Sigmoid colon (tissue), 7 donors: ENCODE data around the gene OXLD1. TPM values are rescaled to one million over a fixed set of nuclear protein-coding genes. Genes with fewer than 3 reads are reported as not detected.

Experiments
- DNase-seq: peaks from one replicate; pipeline ENCODE4 v3.0.0-alpha.2; 2019
- H3K27ac ChIP-seq, 4 donors: fragments of 200-600 bp; sonication (generic); one replicate each; pipeline ENCODE4 v1.5.1; 2016 to 2019; ENCODE audit warnings: mild to moderate bottlenecking in 1 of 4
- H3K27me3 ChIP-seq, 3 donors: fragments of 200-600 bp; sonication (generic); one replicate each; pipeline ENCODE4 v1.5.1; 2019; ENCODE audit warnings: mild to moderate bottlenecking in 1 of 3
- H3K36me3 ChIP-seq, 4 donors: fragments of 200-600 bp; sonication (generic); one replicate each; pipeline ENCODE4 v1.5.1; 2016 to 2019
- H3K4me1 ChIP-seq, 4 donors: fragments of 200-600 bp; sonication (generic); one replicate each; pipeline ENCODE4 v1.5.1; 2017 to 2019
- H3K4me3 ChIP-seq, 4 donors: fragments of 200-600 bp; sonication (generic); one replicate each; pipeline ENCODE4 v1.5.1; 2017 to 2019; ENCODE audit warnings: mild to moderate bottlenecking in 2 of 4, moderate library complexity in 1 of 4
- H3K9me3 ChIP-seq, 4 donors: fragments of 200-600 bp in 3 of 4; sonication (generic) in 3 of 4; one replicate each; pipeline versions ENCODE4 v1.5.1 to v1.6.1; 2013 to 2019
- CTCF ChIP-seq, 4 experiments: fragments of 450-650 bp in 3 of 4; fragments of 200-600 bp in 1 of 4; IDR thresholded peaks; one replicate each; pipeline ENCODE4 v1.5.1; 2016 to 2019; ENCODE audit warnings: antibody characterized with exemption in 4 of 4, mild to moderate bottlenecking in 3 of 4, moderate library complexity in 2 of 4
- EP300 ChIP-seq, 4 donors: sonication (generic); formaldehyde crosslinking; IDR thresholded peaks; one replicate each; pipeline ENCODE4 v1.6.1; 2017; ENCODE audit warnings: antibody characterized with exemption in 4 of 4
- POLR2A ChIP-seq, 2 donors: fragments of 450-650 bp; IDR thresholded peaks; one replicate each; pipeline ENCODE4 v1.6.1; 2016; ENCODE audit warnings: antibody characterized with exemption in 2 of 2, mild to moderate bottlenecking in 2 of 2, moderate library complexity in 2 of 2
- POLR2AphosphoS5 ChIP-seq, 4 donors: sonication (generic); formaldehyde crosslinking; IDR thresholded peaks; one replicate each; pipeline ENCODE4 v1.6.1; 2017; ENCODE audit warnings: antibody characterized with exemption in 4 of 4
- WGBS, 2 donors: extraction: QIAGEN DNeasy Blood & Tissue Kit; methylation state at CpG; one replicate each; pipeline ENCODE4 v1.1.7; 2013; 5-methylcytosine and 5-hydroxymethylcytosine counted together
- intact Hi-C: fragments of 100-400 bp; cut with DNase I; formaldehyde crosslinking; loops from one replicate; pipeline ENCODE4 v1.15.1; 2023
- polyA plus RNA-seq, 3 donors: library from polyadenylated mRNA; stranded (reverse); fragments of 200-250 nt; gene quantifications; one replicate each; pipeline ENCODE4 v1.2.3, GENCODE V29; 2013
- total RNA-seq, 4 donors: library from RNA; depleted of rRNA; stranded (reverse); fragments of >200 nt; gene quantifications; one replicate each; pipeline ENCODE4 v1.1.0, GENCODE V29; 2016
- donor health status: healthy with polysubstance abuse.
- donor health status: Bipolar disorder and iron deficiency.
- donor health status: healthy.

Gene OXLD1
- total and polyA plus RNA-seq, 7 donors = 14.4 to 57.5 (median 36.2) TPM

- Histone ChIP-seq H3K4me1 (no peaks in the 10 kb centered on the region), H3K27ac (no peak overlapping the region), H3K4me3 (no peak overlapping the region), H3K9me3 (peaks cover 0 to 6% (median 4%) of the 10 kb centered on the region in 4 donors), H3K27me3 (peaks cover 34 to 82% (median 52%) of the 10 kb centered on the region in 3 donors), H3K36me3 (no peaks in the 10 kb centered on the region)
- DNase-seq = no peak
- TF ChIP-seq EP300 (IDR thresholded peaks at IDR 0.05) = no peak
- TF ChIP-seq POLR2A (IDR thresholded peaks at IDR 0.05) = no peak
- no peak for TF ChIP-seq CTCF (IDR thresholded peaks at IDR 0.05)
- TF ChIP-seq POLR2AphosphoS5 (IDR thresholded peaks at IDR 0.05) = no peak
- intact Hi-C loops = no loop called here
- WGBS, 2 donors = 74 to 84% methylated on average over 9 of the region's 9 CpGs
Measured at GRCh38 chr17:81650951-81651350, 15.5 kb downstream of the OXLD1 start.

- TF ChIP-seq EP300 (IDR thresholded peaks at IDR 0.05) = no peak
- no peak for TF ChIP-seq POLR2AphosphoS5 (IDR thresholded peaks at IDR 0.05)
- no peak for TF ChIP-seq POLR2A (IDR thresholded peaks at IDR 0.05)
- no peak for TF ChIP-seq CTCF (IDR thresholded peaks at IDR 0.05)
- H3K27ac ChIP-seq = no peak overlapping the region
- no peak overlapping the region for H3K4me3 ChIP-seq
- DNase-seq = no peak
- peaks cover 0 to 6% (median 4%) of the 10 kb centered on the region in 4 donors for H3K9me3 ChIP-seq
- H3K27me3 ChIP-seq = peaks cover 34 to 63% (median 52%) of the 10 kb centered on the region in 3 donors
- H3K4me1 ChIP-seq = no peaks in the 10 kb centered on the region
- WGBS, 2 donors = 68 to 78% methylated on average over 14 of the region's 14 CpGs
- no peaks in the 10 kb centered on the region for H3K36me3 ChIP-seq
- intact Hi-C loops = no loop called here
Measured at GRCh38 chr17:81648707-81649085, 17.7 kb downstream of the OXLD1 start.

- TF ChIP-seq POLR2AphosphoS5 (IDR thresholded peaks at IDR 0.05) (no peak), POLR2A (IDR thresholded peaks at IDR 0.05) (no peak), EP300 (IDR thresholded peaks at IDR 0.05) (no peak), CTCF (IDR thresholded peaks at IDR 0.05) (no peak)
- Histone ChIP-seq H3K27ac (no peak overlapping the region), H3K4me1 (no peaks in the 10 kb centered on the region), H3K27me3 (peaks cover 32 to 58% (median 50%) of the 10 kb centered on the region in 3 donors), H3K4me3 (no peak overlapping the region), H3K9me3 (peaks cover 0 to 6% (median 4%) of the 10 kb centered on the region in 4 donors), H3K36me3 (no peaks in the 10 kb centered on the region)
- intact Hi-C loops = no loop called here
- no peak for DNase-seq
- 18 to 41% methylated on average over 78 of the region's 78 CpGs for WGBS, 2 donors
Measured at GRCh38 chr17:81648013-81648706, 18.2 kb downstream of the OXLD1 start.

GRCh38 chr17:81647640-81648012, 18.8 kb downstream of the OXLD1 start:
- Histone ChIP-seq H3K36me3 (no peaks in the 10 kb centered on the region), H3K4me1 (no peaks in the 10 kb centered on the region), H3K9me3 (peaks cover 0 to 6% (median 4%) of the 10 kb centered on the region in 4 donors), H3K27me3 (peaks cover 29 to 53% (median 49%) of the 10 kb centered on the region in 3 donors), H3K27ac (no peak overlapping the region), H3K4me3 (no peak overlapping the region)
- DNase-seq = no peak
- no peak for TF ChIP-seq EP300 (IDR thresholded peaks at IDR 0.05)
- no peak for TF ChIP-seq POLR2AphosphoS5 (IDR thresholded peaks at IDR 0.05)
- TF ChIP-seq CTCF (IDR thresholded peaks at IDR 0.05) = no peak
- TF ChIP-seq POLR2A (IDR thresholded peaks at IDR 0.05) = no peak
- WGBS, 2 donors = 38 to 43% methylated on average over 21 of the region's 21 CpGs
- intact Hi-C loops = no loop called here
